HUES6 (cell line): ENCODE measurements around the gene C19orf44.
"Not testable (repeated sequence)": the region's sequence is repeated elsewhere in the genome, so short reads cannot be mapped to it uniquely, and the experiment has no call there.

ENCODE experiments used
- H3K27ac ChIP-seq: 2 replicates; pipeline ENCODE4 v1.7.0; 2013; ENCODE audit warnings: low read depth, mild to moderate bottlenecking, low read length, inconsistent platforms
- H3K27me3 ChIP-seq: 2 replicates; pipeline ENCODE4 v1.6.1; 2013; ENCODE audit warnings: low read length; ENCODE audit not compliant: control insufficient read depth, insufficient read depth
- H3K36me3 ChIP-seq: 2 replicates; pipeline ENCODE4 v1.6.1; 2013; ENCODE audit warnings: low read length; ENCODE audit not compliant: control insufficient read depth, insufficient read depth
- H3K4me1 ChIP-seq: 2 replicates; pipeline ENCODE4 v1.6.1; 2013; ENCODE audit warnings: low read length; ENCODE audit not compliant: control insufficient read depth, insufficient read depth
- H3K4me3 ChIP-seq: 2 replicates; pipeline ENCODE4 v1.5.1; 2013; ENCODE audit warnings: low read depth, low read length
- H3K9ac ChIP-seq: one replicate; pipeline ENCODE4 v1.6.1; 2013; ENCODE audit warnings: mild to moderate bottlenecking, low read length
- H3K9me3 ChIP-seq: 2 replicates; pipeline ENCODE4 v1.6.1; 2013; ENCODE audit warnings: low read depth, low read length; ENCODE audit not compliant: control insufficient read depth, insufficient read depth

C19orf44 gene

DNA sequence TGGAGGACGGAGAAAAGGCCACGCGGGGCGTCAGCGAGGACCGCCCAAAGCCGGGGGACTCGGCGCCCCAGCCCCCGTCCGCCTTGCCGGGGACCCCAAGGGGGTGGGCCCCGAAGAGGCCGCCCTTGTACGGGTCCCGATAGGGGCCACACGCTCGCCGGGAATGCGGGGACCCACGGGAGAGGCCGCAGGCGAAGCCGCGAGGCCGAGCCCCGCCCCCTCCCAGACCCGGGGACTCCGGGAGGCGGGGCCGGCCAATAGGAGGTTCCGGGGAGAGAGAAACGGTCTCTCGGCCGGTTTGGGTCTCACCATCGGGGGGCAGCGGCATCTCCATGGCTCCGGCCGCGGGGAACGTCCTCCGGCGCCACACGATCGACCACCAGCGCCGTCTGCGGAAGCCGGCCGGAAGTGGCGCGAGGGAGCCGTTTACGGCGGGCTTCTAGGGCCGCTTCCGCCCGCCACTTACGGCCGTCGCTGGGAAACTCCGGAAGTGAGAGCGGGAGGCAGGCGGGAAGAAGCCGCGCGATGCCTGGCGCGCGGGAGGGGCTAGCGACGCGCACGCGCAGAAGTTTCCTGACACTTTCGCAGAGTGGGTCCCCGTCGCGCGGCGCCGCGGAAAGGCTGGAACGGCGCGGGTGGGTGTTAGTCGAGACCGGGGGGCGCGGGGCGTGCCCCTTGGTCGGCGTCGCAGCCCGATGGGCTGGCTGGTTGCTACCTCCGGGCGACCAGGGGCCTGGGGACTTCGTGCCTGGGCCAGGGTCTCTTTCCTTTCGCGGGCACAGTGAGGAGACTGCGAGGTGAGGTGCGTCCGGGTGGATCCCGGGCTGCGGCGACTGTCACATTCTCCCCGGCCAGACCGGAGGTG lies 46.1 kb downstream of the C19orf44 start, which contains the start of gene CHERP:
CHERP (minus strand) TSS at position 393 of the 865 bp plus-strand sequence; CDS start at position 334, 59 bp downstream.
- H3K9ac ChIP-seq = peak within 1 kb of the TSS; percentile 93
- peak within 1 kb of the TSS; percentile 97 for H3K27ac ChIP-seq
- peaks cover 35% of the 10 kb centered on the region for H3K36me3 ChIP-seq
- H3K27me3 ChIP-seq = no peaks in the 10 kb centered on the region
- H3K9me3 ChIP-seq = no peaks in the 10 kb centered on the region
- no peaks in the 10 kb centered on the region for H3K4me1 ChIP-seq
- H3K4me3 ChIP-seq = peak within 1 kb of the TSS; percentile 98

DNA sequence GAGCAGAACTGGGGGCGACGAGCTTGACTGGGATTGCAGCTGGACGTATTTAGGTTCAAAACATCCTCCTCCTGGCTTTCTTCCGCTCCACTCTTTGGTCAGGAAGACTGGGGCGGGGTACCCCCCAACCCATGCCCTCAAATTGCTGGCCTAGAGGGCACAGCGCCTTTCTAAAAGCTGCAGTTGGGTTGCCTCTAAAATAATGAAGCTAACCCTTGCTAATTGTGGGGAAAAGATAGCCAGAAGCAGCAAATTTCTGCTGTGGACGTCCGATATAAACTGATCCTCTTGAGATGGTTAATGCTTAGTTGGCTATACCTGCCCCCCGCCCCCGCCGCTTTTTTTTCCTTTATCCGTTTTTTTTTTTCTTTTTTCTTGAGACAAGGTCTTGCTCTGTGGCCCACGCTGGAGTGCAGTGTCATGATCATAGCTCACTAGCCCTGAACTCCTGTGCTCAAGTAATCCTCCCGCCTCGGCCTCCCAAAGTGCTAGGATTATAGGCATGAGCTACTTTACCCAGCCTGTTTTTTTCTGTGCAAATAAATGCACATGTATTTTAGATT lies 46.8 kb downstream of the C19orf44 start:
- Histone ChIP-seq H3K36me3 (peaks cover 28% of the 10 kb centered on the region), H3K4me1 (no peaks in the 10 kb centered on the region), H3K27me3 (no peaks in the 10 kb centered on the region), H3K9me3 (no peaks in the 10 kb centered on the region), H3K9ac (peak overlapping the region; percentile 93), H3K27ac (peak overlapping the region; percentile 97), H3K4me3 (peak overlapping the region; percentile 98)

DNA sequence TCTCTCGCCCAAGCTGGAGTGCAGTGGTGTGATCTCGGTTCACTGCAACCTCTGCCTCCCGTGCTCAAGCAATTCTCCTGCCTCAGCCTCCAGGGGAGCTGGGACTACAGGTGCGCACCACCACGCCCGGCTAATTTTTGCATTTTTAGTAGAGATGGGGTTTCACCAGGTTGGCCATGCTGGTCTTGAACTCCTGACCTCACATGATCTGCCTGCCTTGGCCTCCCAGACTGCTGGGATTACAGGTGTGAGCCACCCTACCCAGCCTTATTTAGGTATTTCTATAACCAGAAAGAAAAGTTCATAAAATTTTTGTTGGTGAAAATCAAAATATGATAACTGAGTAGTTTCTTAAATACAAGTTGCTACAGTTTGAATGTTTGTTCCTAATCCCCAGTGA lies 47.5 kb downstream of the C19orf44 start:
- Histone ChIP-seq H3K4me3 (peak overlapping the region; percentile 98), H3K36me3 (peaks cover 23% of the 10 kb centered on the region)
- not testable (repeated sequence) for H3K27me3 ChIP-seq, H3K4me1 ChIP-seq, H3K9ac ChIP-seq, H3K27ac ChIP-seq, H3K9me3 ChIP-seq

DNA sequence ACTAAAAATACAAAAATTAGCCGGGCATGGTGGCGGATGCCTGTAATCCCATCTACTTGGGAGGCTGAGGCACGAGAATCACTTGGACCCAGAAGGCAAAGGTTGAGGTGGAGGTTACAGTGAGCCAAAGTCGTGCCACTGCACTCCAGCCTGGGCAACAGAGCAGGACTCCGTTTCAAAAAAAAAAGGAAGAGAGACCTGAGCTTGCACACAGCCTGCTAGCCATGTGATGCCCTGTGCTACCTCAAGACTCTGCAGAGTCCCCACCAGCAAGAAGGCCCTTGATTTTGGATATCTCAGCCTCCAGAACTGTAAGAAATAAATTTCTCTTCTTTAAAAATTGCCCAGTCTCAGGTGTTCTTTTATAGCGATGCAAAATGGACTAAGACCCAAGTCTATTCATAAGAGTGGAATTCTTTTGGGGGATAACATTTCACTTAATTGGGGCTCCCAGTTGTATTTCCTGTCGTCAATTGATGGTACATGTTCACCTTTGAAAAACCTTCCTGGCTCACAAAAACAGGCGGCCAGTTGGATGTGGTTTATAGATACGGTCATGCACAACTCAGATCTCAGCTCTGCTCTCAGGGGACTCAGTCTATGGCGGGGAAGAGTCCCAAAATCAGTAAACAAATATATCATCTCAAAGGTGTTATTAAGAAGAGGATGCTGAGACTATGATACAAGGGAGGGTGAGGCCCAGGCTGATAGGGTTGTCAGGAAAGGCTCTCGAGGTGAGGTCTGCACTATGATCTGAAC lies 48.5 kb downstream of the C19orf44 start:
- Histone ChIP-seq H3K9me3 (no peaks in the 10 kb centered on the region), H3K4me1 (no peaks in the 10 kb centered on the region), H3K27ac (no peak overlapping the region), H3K4me3 (no peak overlapping the region), H3K27me3 (no peaks in the 10 kb centered on the region), H3K36me3 (peaks cover 16% of the 10 kb centered on the region), H3K9ac (no peak overlapping the region)

DNA sequence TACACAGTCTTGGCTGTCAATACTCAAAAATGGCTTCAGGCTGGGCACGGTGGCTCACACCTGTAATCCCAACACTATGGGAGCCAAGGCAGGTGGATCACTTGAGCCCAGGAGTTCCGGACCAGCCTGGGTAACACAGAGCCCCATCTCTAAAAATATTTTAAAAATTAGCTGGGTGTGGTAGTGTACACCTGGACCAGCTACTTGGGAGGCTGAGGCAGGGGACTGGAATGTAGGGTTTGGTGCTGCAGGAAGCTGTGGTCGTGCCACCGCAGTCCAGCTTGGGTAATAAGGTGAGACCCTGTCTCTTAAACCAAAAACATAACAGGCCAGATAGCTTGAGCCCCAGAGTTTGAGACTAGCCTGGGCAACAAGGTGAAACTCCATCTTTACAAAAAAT lies 52.8 kb downstream of the C19orf44 start:
- Histone ChIP-seq H3K9me3 (no peaks in the 10 kb centered on the region), H3K27ac (no peak overlapping the region), H3K27me3 (no peaks in the 10 kb centered on the region), H3K4me1 (no peaks in the 10 kb centered on the region), H3K4me3 (no peak overlapping the region), H3K36me3 (peaks cover 24% of the 10 kb centered on the region), H3K9ac (no peak overlapping the region)

DNA sequence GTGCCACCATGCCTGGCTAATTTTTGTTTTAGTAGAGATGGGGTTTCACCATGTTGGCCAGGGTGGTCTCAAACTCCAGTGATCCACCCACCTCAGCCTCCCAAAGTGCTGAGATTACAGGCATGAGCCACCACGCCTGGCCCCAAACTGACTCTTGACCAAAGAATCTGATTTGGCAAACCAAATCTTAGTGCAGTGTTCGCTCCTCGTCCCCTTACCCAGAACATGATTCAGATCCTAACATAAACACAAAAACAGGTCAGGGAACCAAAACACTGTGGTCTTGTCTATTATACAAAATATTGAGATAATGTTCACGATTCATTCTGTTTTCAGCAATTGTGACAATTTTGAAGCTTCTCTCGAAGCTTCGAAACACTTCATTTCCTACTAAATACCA lies 55.7 kb downstream of the C19orf44 start:
- not testable (repeated sequence) for H3K27ac ChIP-seq, H3K9me3 ChIP-seq, H3K4me1 ChIP-seq, H3K27me3 ChIP-seq, H3K9ac ChIP-seq, H3K4me3 ChIP-seq
- peaks cover 50% of the 10 kb centered on the region for H3K36me3 ChIP-seq

DNA sequence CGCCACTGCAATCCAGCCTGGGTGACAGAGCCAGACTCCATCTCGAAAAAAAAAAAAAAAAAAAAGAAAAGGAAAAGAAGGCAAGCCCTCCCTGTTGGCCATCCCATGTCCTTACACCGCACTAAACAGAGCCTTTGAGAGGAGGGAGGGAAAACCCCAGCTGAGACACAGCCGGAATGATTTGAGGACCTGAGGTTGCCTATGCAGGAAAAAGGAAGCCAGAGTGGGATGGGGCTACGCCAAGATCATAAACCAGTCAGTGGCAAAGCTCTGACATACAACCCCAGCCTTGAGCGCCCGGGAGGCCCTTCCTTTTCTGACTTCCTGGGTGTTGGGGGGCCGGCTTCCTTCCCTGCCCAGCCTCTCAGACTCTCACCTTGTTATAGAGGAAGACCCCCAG lies 58.6 kb downstream of the C19orf44 start:
- Histone ChIP-seq H3K4me1 (no peaks in the 10 kb centered on the region), H3K27ac (no peak overlapping the region), H3K9ac (no peak overlapping the region), H3K27me3 (no peaks in the 10 kb centered on the region), H3K4me3 (no peak overlapping the region), H3K36me3 (peaks cover 62% of the 10 kb centered on the region), H3K9me3 (no peaks in the 10 kb centered on the region)

DNA sequence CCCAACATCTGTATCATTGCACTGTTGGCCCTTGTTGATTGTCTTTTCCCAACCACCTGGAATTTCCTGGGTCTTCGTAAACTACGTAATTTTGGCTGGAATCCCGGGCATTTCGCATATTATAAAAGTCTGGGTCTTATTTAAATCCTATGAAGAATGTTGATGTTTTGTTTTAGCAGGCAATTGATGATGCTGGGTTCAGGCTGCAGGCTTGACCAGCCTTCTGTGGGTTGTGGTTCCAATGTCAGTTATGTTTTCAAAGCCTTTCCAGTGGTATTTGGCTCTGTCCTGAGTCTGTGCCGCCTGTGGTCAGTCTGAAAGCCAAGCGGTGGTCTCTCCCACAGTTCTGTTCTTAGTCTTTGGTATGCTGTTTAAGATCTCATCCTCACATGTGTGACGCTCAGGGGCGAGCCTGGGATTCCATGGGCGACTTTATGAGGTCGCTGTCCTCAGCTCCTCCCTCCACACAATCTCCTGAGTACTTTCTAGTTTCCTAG lies 63.6 kb downstream of the C19orf44 start:
- Histone ChIP-seq H3K27ac (no peak overlapping the region), H3K27me3 (no peaks in the 10 kb centered on the region), H3K4me1 (no peaks in the 10 kb centered on the region), H3K4me3 (no peak overlapping the region), H3K36me3 (peaks cover 67% of the 10 kb centered on the region), H3K9me3 (no peaks in the 10 kb centered on the region), H3K9ac (no peak overlapping the region)

DNA sequence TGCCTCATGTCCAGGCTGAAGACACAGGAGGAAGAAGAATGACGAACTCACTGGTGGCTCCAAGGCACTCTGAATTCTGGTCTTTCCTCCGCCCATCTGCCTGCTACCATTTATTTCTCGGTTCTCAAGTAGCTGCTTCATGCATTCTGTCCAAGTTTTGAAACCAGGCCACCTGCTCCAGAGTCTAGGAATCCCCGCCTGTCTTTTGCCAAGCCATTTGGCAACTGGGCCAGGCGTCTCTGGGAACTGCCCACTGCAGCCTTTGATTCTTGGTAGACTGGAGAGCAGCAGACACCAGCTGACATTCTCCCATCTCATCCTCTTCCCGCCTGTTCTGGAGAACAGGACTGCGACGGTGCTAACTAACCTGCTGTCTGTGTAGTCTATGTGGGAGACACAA lies 65.2 kb downstream of the C19orf44 start:
- Histone ChIP-seq H3K9ac (no peak overlapping the region), H3K27ac (no peak overlapping the region), H3K27me3 (no peaks in the 10 kb centered on the region), H3K36me3 (peaks cover 64% of the 10 kb centered on the region), H3K4me1 (no peaks in the 10 kb centered on the region), H3K4me3 (no peak overlapping the region), H3K9me3 (no peaks in the 10 kb centered on the region)

DNA sequence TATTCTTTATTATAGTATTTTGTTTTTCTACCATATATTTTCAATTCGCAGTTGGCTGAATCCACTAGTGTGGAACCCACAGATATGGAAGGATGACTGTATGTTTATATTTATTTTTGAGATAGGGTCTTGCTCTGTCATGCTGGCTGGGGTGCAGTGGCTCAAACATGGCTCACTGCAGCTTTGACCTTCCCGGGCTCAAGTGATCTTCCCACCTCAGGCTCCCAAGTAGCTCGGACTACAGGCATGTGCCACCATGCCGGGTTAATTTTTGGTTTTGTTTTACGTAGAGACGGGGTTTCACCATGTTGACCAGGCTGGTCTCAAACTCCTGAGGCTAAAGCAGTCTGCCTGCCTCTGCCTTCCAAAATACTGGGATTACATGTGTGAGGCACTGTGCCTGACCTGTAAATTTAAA lies 66.4 kb downstream of the C19orf44 start:
- Histone ChIP-seq H3K4me3 (no peak overlapping the region), H3K27me3 (no peaks in the 10 kb centered on the region), H3K9ac (no peak overlapping the region), H3K27ac (no peak overlapping the region), H3K9me3 (no peaks in the 10 kb centered on the region), H3K4me1 (no peaks in the 10 kb centered on the region), H3K36me3 (peaks cover 69% of the 10 kb centered on the region)

DNA sequence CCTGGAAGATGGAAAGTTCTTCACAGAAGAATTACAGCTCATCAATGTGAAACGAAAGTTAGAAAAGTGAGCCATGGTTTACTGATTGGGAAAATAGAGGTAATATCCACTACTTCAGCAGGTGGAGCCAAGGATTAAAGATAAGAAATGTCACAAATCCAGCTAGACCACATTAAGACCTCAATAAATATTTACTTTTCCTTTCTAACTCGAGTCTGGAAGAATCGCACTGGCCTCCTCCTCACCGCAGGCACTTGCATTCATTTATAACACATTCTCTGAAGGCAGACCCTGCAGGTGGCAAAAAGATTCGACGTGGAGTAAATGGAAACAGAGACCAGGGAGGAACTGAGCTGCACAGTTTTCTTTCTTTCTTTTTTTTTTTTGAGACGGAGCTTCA lies 68.6 kb downstream of the C19orf44 start:
- peaks cover 77% of the 10 kb centered on the region for H3K36me3 ChIP-seq
- H3K9ac ChIP-seq = no peak overlapping the region
- H3K4me1 ChIP-seq = no peaks in the 10 kb centered on the region; the same call in 1 of the 2 replicates
- no peaks in the 10 kb centered on the region for H3K9me3 ChIP-seq
- H3K4me3 ChIP-seq = no peak overlapping the region
- no peak overlapping the region for H3K27ac ChIP-seq
- no peaks in the 10 kb centered on the region for H3K27me3 ChIP-seq
